Stimulated activated CD8-positive, alpha-beta memory T cell treated with anti-CD3 and anti-CD28 coated beads, Interleukin-4, amount 100 ng/mL, for 1 hour (primary cell): ENCODE results near the gene MADCAM1.
A peak's percentile ranks its signal among the peaks of the same experiment; 100 is the strongest.

Experiments
- DNase-seq, 2 donors: peaks; one replicate each; pipeline ENCODE4 v3.0.0-alpha.2; 2020; ENCODE audit warnings: low read depth in 2 of 2, low spot score in 1 of 2

The MADCAM1 gene

GRCh38 chr19:531753-532560 lies 35.7 kb downstream of the MADCAM1 start, which contains the start of gene CDC34:
Gene CDC34 (plus strand): TSS chr19:531760. CDS start chr19:531932, 172 bp downstream.
- no peak for DNase-seq

DNA sequence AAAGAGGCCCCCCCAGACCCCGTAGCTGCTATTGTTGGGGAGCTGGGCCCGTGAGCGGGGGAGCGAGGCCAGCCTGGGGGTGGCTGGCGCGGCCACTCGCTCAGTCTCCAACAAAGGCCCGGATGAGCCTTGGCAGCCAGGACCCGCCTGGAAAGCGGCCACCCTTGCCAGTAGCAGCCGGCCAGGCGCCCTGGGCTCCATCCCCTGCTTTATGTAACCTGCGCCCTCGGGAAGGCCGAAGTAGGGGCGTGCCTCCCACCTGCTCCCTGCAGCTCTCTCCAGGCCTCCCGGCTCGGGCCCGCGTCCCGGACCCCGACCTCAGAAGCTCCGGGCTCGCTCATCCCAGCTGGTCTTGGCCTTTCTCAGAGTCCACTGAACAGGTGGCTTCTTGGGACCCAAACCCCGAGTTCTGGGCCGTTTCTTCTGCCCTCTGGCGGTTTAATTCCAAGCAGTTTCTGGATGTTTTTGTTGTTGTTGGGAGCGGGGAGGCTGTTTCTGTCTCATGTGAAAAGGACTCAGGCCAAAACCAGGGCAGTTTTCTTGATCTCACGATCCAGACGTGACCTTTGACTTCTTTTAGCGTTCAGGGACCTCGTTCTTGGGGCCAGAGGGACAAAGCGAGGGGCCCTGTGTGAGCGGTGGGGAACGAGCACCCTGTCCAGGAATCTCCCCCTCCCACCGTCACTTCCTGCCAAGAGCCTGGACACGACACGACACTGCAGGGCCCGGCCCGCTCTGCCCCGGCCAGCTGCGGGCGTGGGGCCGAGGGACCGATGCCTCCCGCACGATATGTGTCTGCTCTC lies 36.5 kb downstream of the MADCAM1 start:
- no peak for DNase-seq

DNA sequence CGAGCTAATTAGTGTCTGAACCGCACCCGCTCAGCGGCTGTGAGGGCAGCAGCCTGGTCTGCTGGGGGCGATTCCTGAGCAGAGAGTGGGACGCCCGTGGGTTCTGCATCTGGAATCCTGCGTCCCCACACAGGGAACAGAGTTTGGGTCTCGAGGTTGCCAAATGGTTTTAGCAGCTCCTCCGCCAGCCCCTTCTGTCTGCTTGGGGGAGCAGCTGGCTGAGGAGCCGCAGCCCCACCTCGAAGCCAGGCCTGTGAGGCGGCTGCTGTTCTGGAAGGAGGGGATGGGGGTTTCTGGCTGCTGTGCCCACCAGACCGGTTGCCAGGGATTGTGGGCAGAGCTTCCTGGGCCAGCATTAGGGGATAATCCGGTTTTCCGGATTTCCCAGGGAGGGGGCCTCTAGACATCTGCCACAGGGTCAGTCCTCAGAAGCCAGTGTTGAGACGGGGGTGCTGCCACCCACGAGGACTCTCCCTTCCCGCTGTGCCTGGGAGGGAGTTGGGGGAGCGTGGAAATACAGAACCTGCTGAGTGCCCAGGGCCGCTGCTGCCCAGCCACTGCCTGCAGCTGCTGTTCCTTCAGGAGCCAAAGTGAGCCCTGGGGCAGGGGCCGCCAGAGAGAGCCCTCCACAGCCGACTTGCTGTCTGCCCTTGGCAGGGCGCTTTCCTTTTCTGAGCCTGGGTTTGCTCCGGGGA lies 37.2 kb downstream of the MADCAM1 start:
- DNase-seq: no peak

GRCh38 chr19:534088-534487 lies 37.8 kb downstream of the MADCAM1 start:
- no peak for DNase-seq

GRCh38 chr19:535017-535835 lies 38.9 kb downstream of the MADCAM1 start:
- DNase-seq: no peak

- no peak for DNase-seq
These were observed 40.0 kb downstream of the MADCAM1 start for GRCh38 chr19:536031-536880.

- DNase-seq: no peak
These were observed 40.7 kb downstream of the MADCAM1 start for GRCh38 chr19:536881-537404.

DNA sequence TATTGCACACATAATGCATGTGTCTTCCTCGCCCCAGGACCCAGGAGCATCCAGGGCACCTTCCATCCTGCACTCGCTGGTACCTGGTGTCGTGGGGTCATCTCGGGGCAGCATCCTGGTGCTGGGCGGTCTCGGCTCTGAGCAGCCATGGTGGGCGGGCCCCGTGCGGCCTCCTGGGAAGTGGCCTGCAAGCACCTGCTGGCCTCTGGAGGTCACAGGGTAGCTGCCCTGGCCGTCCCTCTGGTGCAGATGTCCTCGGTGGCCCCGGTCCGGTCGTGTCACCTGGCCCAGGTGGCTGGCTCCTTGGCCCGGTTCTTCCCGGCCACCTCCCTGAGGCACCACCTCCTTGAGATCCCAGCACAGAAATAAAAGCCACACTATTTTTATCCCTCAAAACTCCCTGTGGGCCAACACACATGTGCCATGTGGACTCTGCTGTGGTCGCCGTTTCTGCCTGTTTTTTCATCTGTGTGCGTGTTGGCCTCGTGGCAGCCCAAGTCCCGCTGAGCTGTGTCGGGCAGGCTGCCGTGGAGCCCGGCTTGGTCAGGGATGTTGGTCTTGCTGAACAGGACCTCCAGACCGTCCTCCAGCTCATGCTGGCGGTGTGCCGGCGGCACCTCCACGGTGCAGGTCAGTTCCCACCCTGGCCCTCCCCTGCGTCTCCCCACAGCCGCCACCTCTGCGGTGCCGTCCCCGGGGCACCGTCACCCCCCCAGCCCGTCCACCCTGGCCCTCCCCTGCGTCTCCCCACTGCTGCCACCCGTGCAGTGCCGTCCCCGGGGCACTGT lies 42.5 kb downstream of the MADCAM1 start:
- DNase-seq: no peak

DNA sequence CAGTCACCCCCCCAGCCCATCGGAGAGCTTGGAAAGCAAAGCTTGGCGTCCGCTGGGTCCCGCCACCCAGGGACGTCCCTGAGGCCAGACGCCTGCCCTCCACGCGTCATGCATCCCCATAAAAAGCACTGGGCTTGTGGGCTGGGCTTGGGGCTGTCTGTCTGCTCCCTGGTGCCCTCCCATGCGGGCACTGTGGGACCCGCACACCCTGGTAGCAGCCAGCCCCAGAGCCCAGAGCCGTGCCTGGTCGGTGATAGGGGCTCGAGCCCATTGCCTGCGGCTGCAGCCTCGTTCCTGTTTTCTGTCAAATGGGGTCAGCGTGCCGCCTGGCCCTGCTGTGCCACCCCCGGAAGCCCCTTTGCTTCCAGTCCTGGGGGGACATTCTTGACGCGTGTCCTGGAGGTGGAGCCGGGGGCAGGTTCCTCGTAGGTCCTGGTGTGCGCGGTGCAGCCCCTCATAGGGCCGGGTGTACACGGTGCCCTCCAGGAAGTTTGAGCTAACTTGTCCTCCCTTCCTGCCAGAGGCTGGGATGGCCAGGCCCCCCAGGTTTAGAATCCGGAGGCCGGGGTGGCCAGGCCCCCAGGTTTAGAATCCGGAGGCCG lies 43.2 kb downstream of the MADCAM1 start:
- no peak for DNase-seq

- no peak for DNase-seq
These were observed 44.8 kb downstream of the MADCAM1 start for GRCh38 chr19:540867-541637.

DNA sequence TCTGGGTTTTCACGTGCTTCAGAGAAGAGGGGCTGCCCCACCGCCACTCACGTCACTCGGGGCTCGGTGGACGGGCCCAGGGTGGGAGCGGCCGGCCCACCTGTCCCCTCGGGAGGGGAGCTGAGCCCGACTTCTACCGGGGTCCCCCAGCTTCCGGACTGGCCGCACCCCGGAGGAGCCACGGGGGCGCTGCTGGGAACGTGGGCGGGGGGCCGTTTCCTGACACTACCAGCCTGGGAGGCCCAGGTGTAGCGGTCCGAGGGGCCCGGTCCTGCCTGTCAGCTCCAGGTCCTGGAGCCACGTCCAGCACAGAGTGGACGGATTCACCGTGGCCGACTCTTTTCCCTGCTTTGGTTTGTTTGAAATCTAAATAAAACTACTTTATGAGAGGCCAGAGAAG lies 45.4 kb downstream of the MADCAM1 start:
- no peak for DNase-seq

DNA sequence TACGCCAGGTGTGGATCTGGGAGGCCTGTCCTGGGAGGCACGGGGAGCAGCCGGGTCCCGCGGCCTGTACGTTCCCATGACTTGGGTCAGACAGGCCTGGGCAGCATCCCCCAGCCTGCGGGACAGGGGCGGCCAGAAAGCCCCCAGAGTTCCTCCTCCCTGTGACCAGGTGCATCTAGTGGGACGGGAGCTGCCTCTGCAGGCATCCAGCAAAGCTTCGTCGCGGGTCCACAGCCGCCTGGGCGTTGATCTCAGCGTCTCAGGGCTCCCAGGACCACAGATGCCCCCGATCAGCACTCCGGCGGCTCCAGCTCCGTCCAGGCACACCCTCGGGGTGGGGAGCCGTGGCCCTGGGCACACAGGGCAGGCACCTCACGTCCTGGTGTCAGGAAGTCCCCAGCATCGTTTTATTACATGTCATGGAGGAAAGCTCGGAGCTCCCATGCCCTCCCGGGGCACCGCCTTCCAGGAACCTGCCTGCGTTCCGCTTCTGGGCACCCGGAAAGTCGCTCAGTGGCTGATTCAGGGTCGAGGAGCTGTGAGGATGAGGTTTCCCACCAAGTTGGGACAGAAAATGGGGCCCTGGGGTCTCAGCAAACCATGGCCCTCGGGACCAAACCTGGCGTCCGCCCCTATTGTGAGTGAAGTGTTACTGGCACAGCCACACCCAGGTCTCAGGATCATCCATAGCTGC lies 46.0 kb downstream of the MADCAM1 start:
- DNase-seq: no peak

- DNase-seq: peak; percentile 49 to 60
These were observed 47.8 kb downstream of the MADCAM1 start, which contains the start of gene GZMM for GRCh38 chr19:543910-544608. Gene GZMM (plus strand): TSS chr19:544053. CDS start chr19:544072, 19 bp downstream.

DNA sequence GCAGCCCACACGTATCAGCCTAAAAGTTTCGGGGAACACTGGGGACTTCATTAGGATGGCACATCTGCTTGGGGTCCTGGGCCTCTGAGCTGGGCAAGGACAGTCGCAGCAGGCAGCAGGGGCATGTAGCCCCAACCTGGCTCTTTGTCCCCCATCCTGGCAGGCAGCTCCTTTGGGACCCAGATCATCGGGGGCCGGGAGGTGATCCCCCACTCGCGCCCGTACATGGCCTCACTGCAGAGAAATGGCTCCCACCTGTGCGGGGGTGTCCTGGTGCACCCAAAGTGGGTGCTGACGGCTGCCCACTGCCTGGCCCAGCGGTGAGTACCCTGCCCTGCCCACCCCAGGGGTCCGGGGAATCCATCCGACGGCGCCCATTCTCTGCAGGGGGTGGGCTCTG lies 50.8 kb downstream of the MADCAM1 start:
- no peak for DNase-seq

GRCh38 chr19:547836-548720 lies 51.8 kb downstream of the MADCAM1 start:
- no peak for DNase-seq
